ENCODE data around the gene TERT. TPM values are rescaled to one million over a fixed set of nuclear protein-coding genes. Genes with fewer than 3 reads are reported as not detected.

The TERT gene
- total RNA-seq, 1 donor from 2014 or later = 3.5 TPM

GRCh38 chr5:1257363-1257762 is 37.5 kb downstream of the TERT start:
- Mint-ChIP-seq H3K27me3 (peaks cover 5% of the 10 kb centered on the region), H3K27ac (no peak overlapping the region), H3K9me3 (ENCODE audit: low read depth) (no peaks in the 10 kb centered on the region), H3K36me3 (ENCODE audit: insufficient read depth) (no peaks in the 10 kb centered on the region), H3K4me3 (ENCODE audit: low read depth) (no peak overlapping the region), H3K4me1 (ENCODE audit: low read depth) (no peaks in the 10 kb centered on the region)
- no peak for TF ChIP-seq CTCF (IDR thresholded peaks at IDR 0.05; ENCODE audit: unreplicated experiment)
- DNase-seq (ENCODE audit: low spot score, unreplicated experiment) = no peak

GRCh38 chr5:1256776-1257175 is 38.1 kb downstream of the TERT start:
- no peak for TF ChIP-seq CTCF (IDR thresholded peaks at IDR 0.05; ENCODE audit: unreplicated experiment)
- H3K27me3 Mint-ChIP-seq = no peaks in the 10 kb centered on the region
- DNase-seq (ENCODE audit: low spot score, unreplicated experiment) = no peak

GRCh38 chr5:1255081-1255561 is 39.7 kb downstream of the TERT start:
- H3K4me3 Mint-ChIP-seq (ENCODE audit: low read depth) = no peak overlapping the region
- DNase-seq (ENCODE audit: low spot score, unreplicated experiment) = no peak
- H3K27ac Mint-ChIP-seq = no peak overlapping the region
- TF ChIP-seq CTCF (IDR thresholded peaks at IDR 0.05; ENCODE audit: unreplicated experiment) = no peak
- H3K9me3 Mint-ChIP-seq (ENCODE audit: low read depth) = no peaks in the 10 kb centered on the region
- no peaks in the 10 kb centered on the region for H3K36me3 Mint-ChIP-seq (ENCODE audit: insufficient read depth)
- H3K27me3 Mint-ChIP-seq = peaks cover 5% of the 10 kb centered on the region
- H3K4me1 Mint-ChIP-seq (ENCODE audit: low read depth) = peaks cover 1% of the 10 kb centered on the region

More at GRCh38 chr5:1256776-1257175, 38.1 kb downstream of the TERT start:
- Mint-ChIP-seq H3K9me3 (ENCODE audit: low read depth) (no peaks in the 10 kb centered on the region), H3K4me1 (ENCODE audit: low read depth) (no peaks in the 10 kb centered on the region), H3K4me3 (ENCODE audit: low read depth) (no peak overlapping the region), H3K36me3 (ENCODE audit: insufficient read depth) (no peaks in the 10 kb centered on the region), H3K27ac (no peak overlapping the region)

- Mint-ChIP-seq H3K4me3 (ENCODE audit: low read depth) (no peak overlapping the region), H3K27me3 (peaks cover 9% of the 10 kb centered on the region), H3K27ac (no peak overlapping the region), H3K4me1 (ENCODE audit: low read depth) (peaks cover 1% of the 10 kb centered on the region), H3K9me3 (ENCODE audit: low read depth) (no peaks in the 10 kb centered on the region), H3K36me3 (ENCODE audit: insufficient read depth) (no peaks in the 10 kb centered on the region)
- no peak for DNase-seq (ENCODE audit: low spot score, unreplicated experiment)
- no peak for TF ChIP-seq CTCF (IDR thresholded peaks at IDR 0.05; ENCODE audit: unreplicated experiment)
Observed at GRCh38 chr5:1254196-1254595, 40.7 kb downstream of the TERT start.

GRCh38 chr5:1253456-1254105 is 41.3 kb downstream of the TERT start:
- no peaks in the 10 kb centered on the region for H3K9me3 Mint-ChIP-seq (ENCODE audit: low read depth)
- TF ChIP-seq CTCF (IDR thresholded peaks at IDR 0.05; ENCODE audit: unreplicated experiment) = no peak
- no peak overlapping the region for H3K27ac Mint-ChIP-seq
- peaks cover 12% of the 10 kb centered on the region for H3K27me3 Mint-ChIP-seq
- peaks cover 1% of the 10 kb centered on the region for H3K4me1 Mint-ChIP-seq (ENCODE audit: low read depth)
- no peaks in the 10 kb centered on the region for H3K36me3 Mint-ChIP-seq (ENCODE audit: insufficient read depth)
- H3K4me3 Mint-ChIP-seq (ENCODE audit: low read depth) = no peak overlapping the region
- no peak for DNase-seq (ENCODE audit: low spot score, unreplicated experiment)
